ENCODE measurements around the gene TMEM245. TPM values are rescaled to one million over a fixed set of nuclear protein-coding genes. Genes with fewer than 3 reads are reported as not detected.
A peak's percentile ranks its signal among the peaks of the same experiment; 100 is the strongest.

TMEM245 gene
- total and polyA plus RNA-seq, 2 of the 13 experiments (the other 11 are each of a cell fraction or from before 2014, with no cell fraction given) = 53.5 to 55.4 TPM

DNA sequence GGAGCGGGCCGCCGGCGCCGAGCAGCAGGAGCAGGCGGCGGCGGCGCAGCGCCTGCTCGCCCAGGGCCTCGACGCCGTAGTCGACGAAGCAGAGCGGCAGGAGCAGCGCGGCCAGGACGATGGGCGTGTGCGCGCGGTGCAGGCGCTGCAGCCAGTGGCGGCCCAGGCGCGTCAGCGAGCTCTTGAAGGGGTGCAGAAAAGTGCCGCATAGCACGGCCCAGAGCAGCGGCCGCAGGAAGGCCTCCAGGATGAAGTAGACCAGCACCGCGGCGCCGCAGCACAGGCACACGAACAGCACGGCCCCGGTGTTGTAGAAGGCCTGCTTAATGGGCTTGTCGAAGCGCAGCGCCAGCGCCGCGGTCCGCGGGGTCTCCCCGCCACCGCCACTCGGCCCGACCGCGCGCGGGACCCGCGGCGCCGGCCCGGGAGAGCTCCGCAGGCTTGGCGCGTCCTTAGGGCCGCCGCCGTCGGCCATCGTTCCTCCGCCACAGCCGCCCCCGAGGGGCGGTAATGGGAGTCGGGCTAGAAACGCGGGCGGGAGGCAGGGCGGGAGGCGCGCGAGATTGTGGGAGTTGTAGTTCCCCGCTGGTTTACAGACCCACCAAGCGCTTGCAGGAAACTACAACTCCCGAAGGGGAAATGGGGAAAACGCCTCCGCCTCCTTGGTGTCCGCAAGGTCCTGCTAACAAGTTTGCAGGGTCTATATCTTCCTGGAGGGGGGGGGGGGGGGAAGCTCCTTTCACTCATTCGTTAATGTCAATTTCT, at the start of gene TMEM245 (continued):
- TF ChIP-seq ZBTB20 (CRISPR knock-in tag; IDR thresholded peaks at IDR 0.05; ENCODE audit: borderline replicate concordance, low read depth) (0 out of 2 replicates have a peak, but pooled peaks have one; percentile 4), MXD3 (CRISPR knock-in tag; IDR thresholded peaks at IDR 0.05) (no peak), SNAPC5 (CRISPR knock-in tag; IDR thresholded peaks at IDR 0.05; ENCODE audit: borderline replicate concordance) (no peak), CHCHD3 (CRISPR knock-in tag; IDR thresholded peaks at IDR 0.05) (peak; percentile 80; the same call in 1 of the 2 replicates), ZBTB1 (CRISPR knock-in tag; IDR thresholded peaks at IDR 0.05; ENCODE audit: borderline replicate concordance) (no peak), ZNF703 (CRISPR knock-in tag; IDR thresholded peaks at IDR 0.05; ENCODE audit: borderline replicate concordance) (no peak), ZBTB7B (CRISPR knock-in tag; IDR thresholded peaks at IDR 0.05) (no peak), GFI1 (CRISPR knock-in tag; IDR thresholded peaks at IDR 0.05; ENCODE audit: borderline replicate concordance) (no peak), KLF11 (CRISPR knock-in tag; IDR thresholded peaks at IDR 0.05) (peak; percentile 44; the same call in 1 of the 2 replicates), POLR2AphosphoS2 (IDR thresholded peaks at IDR 0.05; ENCODE audit: low read depth, low read length) (no peak), ATF7 (IDR thresholded peaks at IDR 0.05) (no peak), ATF7 (CRISPR knock-in tag; IDR thresholded peaks at IDR 0.05) (no peak), ZNF136 (CRISPR knock-in tag; IDR thresholded peaks at IDR 0.05; ENCODE audit: low read depth) (no peak), ZSCAN12 (CRISPR knock-in tag; IDR thresholded peaks at IDR 0.05) (no peak), KAT2B (IDR thresholded peaks at IDR 0.05; ENCODE audit: borderline replicate concordance, low read depth, low read length) (no peak), STAT5B (CRISPR knock-in tag; IDR thresholded peaks at IDR 0.05) (no peak), SNAI1 (CRISPR knock-in tag; IDR thresholded peaks at IDR 0.05; ENCODE audit: borderline replicate concordance) (no peak), ZNF33A (CRISPR knock-in tag; IDR thresholded peaks at IDR 0.05; ENCODE audit: borderline replicate concordance) (no peak), LCORL (IDR thresholded peaks at IDR 0.05) (no peak), LCORL (CRISPR knock-in tag; IDR thresholded peaks at IDR 0.05) (no peak), RELA (CRISPR knock-in tag; IDR thresholded peaks at IDR 0.05) (no peak), ZNF879 (CRISPR knock-in tag; IDR thresholded peaks at IDR 0.05) (no peak), MAFK (conservative IDR thresholded peaks at IDR 0.05 in 1 of 2, IDR thresholded peaks at IDR 0.05 in 1 of 2; ENCODE audit: low read length in 2 of 2) (no peak)
- TF ChIP-seq, protein P1, sequence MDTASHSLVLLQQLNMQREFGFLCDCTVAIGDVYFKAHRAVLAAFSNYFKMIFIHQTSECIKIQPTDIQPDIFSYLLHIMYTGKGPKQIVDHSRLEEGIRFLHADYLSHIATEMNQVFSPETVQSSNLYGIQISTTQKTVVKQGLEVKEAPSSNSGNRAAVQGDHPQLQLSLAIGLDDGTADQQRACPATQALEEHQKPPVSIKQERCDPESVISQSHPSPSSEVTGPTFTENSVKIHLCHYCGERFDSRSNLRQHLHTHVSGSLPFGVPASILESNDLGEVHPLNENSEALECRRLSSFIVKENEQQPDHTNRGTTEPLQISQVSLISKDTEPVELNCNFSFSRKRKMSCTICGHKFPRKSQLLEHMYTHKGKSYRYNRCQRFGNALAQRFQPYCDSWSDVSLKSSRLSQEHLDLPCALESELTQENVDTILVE (CRISPR knock-in tag; IDR thresholded peaks at IDR 0.05) = no peak; the same call in 1 of the 2 replicates
- TF ChIP-seq, protein P2, sequence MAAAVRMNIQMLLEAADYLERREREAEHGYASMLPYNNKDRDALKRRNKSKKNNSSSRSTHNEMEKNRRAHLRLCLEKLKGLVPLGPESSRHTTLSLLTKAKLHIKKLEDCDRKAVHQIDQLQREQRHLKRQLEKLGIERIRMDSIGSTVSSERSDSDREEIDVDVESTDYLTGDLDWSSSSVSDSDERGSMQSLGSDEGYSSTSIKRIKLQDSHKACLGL (CRISPR knock-in tag; IDR thresholded peaks at IDR 0.05) = no peak
- TF ChIP-seq, protein P3, sequence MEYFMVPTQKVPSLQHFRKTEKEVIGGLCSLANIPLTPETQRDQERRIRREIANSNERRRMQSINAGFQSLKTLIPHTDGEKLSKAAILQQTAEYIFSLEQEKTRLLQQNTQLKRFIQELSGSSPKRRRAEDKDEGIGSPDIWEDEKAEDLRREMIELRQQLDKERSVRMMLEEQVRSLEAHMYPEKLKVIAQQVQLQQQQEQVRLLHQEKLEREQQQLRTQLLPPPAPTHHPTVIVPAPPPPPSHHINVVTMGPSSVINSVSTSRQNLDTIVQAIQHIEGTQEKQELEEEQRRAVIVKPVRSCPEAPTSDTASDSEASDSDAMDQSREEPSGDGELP (IDR thresholded peaks at IDR 0.05; ENCODE audit: borderline replicate concordance, low read depth) = no peak; the same call in 1 of the 2 replicates

Data from HepG2 (cell line).